GM19239 (cell line): Measurements from ENCODE around the gene PLCL1.

Experiments used
- DNase-seq: peaks from one replicate; pipeline ENCODE4 v3.0.0; 2011; ENCODE audit warnings: low spot score; ENCODE audit not compliant: insufficient read length
- FAIRE-seq: peaks from 2 replicates; lab custom pipeline; 2011; peaks lifted over from hg19 to GRCh38; lab: Jason Lieb, UNC

PLCL1 gene

GRCh38 chr2:198080879-198081765, 276.7 kb downstream of the PLCL1 start:
- DNase-seq (no peak), FAIRE-seq (no peak)

GRCh38 chr2:198084156-198084555, 279.8 kb downstream of the PLCL1 start:
- no peak for DNase-seq
- FAIRE-seq: no peak

- DNase-seq (no peak), FAIRE-seq (no peak)
Observed at GRCh38 chr2:198096002-198096401, 291.6 kb downstream of the PLCL1 start.

- DNase-seq (no peak), FAIRE-seq (no peak)
Observed at GRCh38 chr2:198096965-198097364, 292.6 kb downstream of the PLCL1 start.

- DNase-seq (no peak), FAIRE-seq (no peak)
Observed at GRCh38 chr2:198097630-198098029, 293.2 kb downstream of the PLCL1 start.

GRCh38 chr2:198098386-198098785, 294.0 kb downstream of the PLCL1 start:
- no peak for FAIRE-seq
- DNase-seq: no peak

GRCh38 chr2:198098918-198099317, 294.5 kb downstream of the PLCL1 start:
- DNase-seq (no peak), FAIRE-seq (no peak)

GRCh38 chr2:198100346-198100745, 296.0 kb downstream of the PLCL1 start:
- FAIRE-seq: no peak
- DNase-seq: no peak

GRCh38 chr2:198101688-198102087, 297.3 kb downstream of the PLCL1 start:
- DNase-seq (no peak), FAIRE-seq (no peak)

- FAIRE-seq: no peak
Observed at GRCh38 chr2:198102120-198102519, 297.7 kb downstream of the PLCL1 start.

GRCh38 chr2:198102856-198103255, 298.5 kb downstream of the PLCL1 start:
- FAIRE-seq (no peak), DNase-seq (no peak)

More at GRCh38 chr2:198102120-198102519, 297.7 kb downstream of the PLCL1 start:
- DNase-seq: no peak

- no peak for FAIRE-seq
Observed at GRCh38 chr2:198106621-198107385, 302.4 kb downstream of the PLCL1 start.

GRCh38 chr2:198113316-198113715, 308.9 kb downstream of the PLCL1 start:
- no peak for FAIRE-seq
- no peak for DNase-seq

More at GRCh38 chr2:198106621-198107385, 302.4 kb downstream of the PLCL1 start:
- DNase-seq: no peak

- no peak for DNase-seq
- FAIRE-seq: no peak
Observed at GRCh38 chr2:198114064-198114463, 309.7 kb downstream of the PLCL1 start.

- FAIRE-seq (no peak), DNase-seq (no peak)
Observed at GRCh38 chr2:198115201-198115600, 310.8 kb downstream of the PLCL1 start.

GRCh38 chr2:198116756-198117155, 312.4 kb downstream of the PLCL1 start:
- DNase-seq (no peak), FAIRE-seq (no peak)

GRCh38 chr2:198117406-198118041, 313.1 kb downstream of the PLCL1 start:
- DNase-seq (no peak), FAIRE-seq (no peak)

- DNase-seq (peak; percentile 28), FAIRE-seq (peak; percentile 54)
Observed at GRCh38 chr2:198127627-198128026, 323.2 kb downstream of the PLCL1 start.

GRCh38 chr2:198129609-198130008, 325.2 kb downstream of the PLCL1 start:
- DNase-seq: no peak
- FAIRE-seq: no peak

GRCh38 chr2:198134293-198134955, 330.0 kb downstream of the PLCL1 start:
- no peak for FAIRE-seq
- DNase-seq: no peak
